BJ (cell line): ENCODE results near the gene NUCKS1. TPM values are rescaled to one million over a fixed set of nuclear protein-coding genes. Genes with fewer than 3 reads are reported as not detected.

Experiments
- CTCF ChIA-PET: fragments of 350-600 bp; formaldehyde crosslinking; extraction: SDS; loops from one replicate; lab custom pipeline; 2021; ENCODE audit warnings: antibody characterized with exemption, inconsistent platforms; lab: Yijun Ruan, JAX
- POLR2A ChIA-PET: fragments of 300-600 bp; sonication (Branson Sonifier 250); formaldehyde crosslinking; extraction: SDS; loops from one replicate; lab custom pipeline; 2021; ENCODE audit warnings: antibody characterized with exemption; lab: Charles Lee
- DNase-seq: peaks from one replicate; pipeline ENCODE4 v3.0.0-alpha.2; 2011; ENCODE audit warnings: low read depth
- H3K27me3 ChIP-seq: 2 replicates; pipeline ENCODE4 v1.6.0; 2011; ENCODE audit warnings: low read length; ENCODE audit not compliant: control insufficient read depth, insufficient read depth
- H3K36me3 ChIP-seq: 2 replicates; pipeline ENCODE4 v1.5.1; 2011; ENCODE audit warnings: low read length; ENCODE audit not compliant: control insufficient read depth, insufficient read depth
- H3K4me3 ChIP-seq: 2 replicates; pipeline ENCODE4 v1.5.1; 2011; ENCODE audit warnings: low read depth, mild to moderate bottlenecking, control low read depth, low read length
- polyA plus RNA-seq: library from polyadenylated mRNA; depleted of rRNA; stranded (reverse); fragments of >200 nt; gene quantifications from 2 replicates; pipeline ENCODE4 v1.2.3, GENCODE V29; 2011; rRNA removed
- small RNA-seq: library from RNA; depleted of rRNA; stranded (forward); fragments of <200 nt; gene quantifications from one replicate; pipeline ENCODE3, GENCODE V24; 2012; ENCODE audit warnings: low replicate concordance, low read depth; ENCODE audit not compliant: insufficient read length
- TF ChIP-seq, protein P1 (sequence below): IDR thresholded peaks from 2 replicates; pipeline ENCODE4 v1.5.1; 2011; ENCODE audit warnings: low read depth, mild to moderate bottlenecking, control low read depth, inconsistent platforms, low read length, moderate library complexity; ENCODE audit not compliant: insufficient read depth

Gene NUCKS1
- polyA plus RNA-seq, 1 experiment, result 33.3 TPM

DNA sequence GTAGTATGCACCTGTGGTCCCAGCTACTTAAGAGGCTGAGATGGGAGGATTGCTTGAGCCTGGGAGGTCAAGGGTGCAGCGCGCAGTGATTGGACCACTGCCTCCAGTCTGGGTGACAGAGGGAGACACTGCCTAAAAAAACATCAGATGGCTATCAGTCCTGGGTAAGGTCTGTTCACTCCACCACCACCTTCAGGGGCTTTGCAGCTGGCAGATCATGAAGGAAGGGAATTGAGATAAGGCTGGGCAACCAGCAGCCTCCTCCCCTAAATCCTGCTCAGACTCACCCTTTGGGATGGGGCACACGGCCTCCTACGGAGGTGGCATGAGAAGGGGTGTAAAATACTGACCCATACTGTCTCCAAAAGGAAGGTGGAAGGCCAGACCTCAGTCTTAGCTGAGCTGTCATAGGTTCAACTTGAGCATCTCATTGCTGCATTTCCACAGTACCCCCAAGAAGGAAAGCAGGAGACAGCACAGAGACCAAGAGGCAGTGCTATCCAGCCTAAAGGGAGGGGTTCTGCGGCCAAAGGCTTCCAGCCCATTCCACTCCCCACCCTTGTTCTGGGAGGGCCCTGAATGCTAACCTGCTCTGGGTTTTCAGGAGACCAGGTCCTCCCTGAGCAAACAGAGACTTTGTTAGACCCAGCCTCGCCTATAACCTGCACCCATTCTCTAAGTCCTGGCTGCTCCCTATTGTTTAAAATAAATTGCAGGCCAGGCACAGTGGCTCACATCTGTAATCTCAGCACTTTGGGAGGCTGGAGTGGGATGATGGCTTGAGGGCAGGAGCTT is 83.4 kb downstream of the NUCKS1 start:
- H3K27me3 ChIP-seq, result no peaks in the 10 kb centered on the region
- no peaks in the 10 kb centered on the region for H3K36me3 ChIP-seq
- TF ChIP-seq, protein P1, sequence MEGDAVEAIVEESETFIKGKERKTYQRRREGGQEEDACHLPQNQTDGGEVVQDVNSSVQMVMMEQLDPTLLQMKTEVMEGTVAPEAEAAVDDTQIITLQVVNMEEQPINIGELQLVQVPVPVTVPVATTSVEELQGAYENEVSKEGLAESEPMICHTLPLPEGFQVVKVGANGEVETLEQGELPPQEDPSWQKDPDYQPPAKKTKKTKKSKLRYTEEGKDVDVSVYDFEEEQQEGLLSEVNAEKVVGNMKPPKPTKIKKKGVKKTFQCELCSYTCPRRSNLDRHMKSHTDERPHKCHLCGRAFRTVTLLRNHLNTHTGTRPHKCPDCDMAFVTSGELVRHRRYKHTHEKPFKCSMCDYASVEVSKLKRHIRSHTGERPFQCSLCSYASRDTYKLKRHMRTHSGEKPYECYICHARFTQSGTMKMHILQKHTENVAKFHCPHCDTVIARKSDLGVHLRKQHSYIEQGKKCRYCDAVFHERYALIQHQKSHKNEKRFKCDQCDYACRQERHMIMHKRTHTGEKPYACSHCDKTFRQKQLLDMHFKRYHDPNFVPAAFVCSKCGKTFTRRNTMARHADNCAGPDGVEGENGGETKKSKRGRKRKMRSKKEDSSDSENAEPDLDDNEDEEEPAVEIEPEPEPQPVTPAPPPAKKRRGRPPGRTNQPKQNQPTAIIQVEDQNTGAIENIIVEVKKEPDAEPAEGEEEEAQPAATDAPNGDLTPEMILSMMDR, result no peak
- POLR2A ChIA-PET, result no interaction called here
- no peak for DNase-seq
- H3K4me3 ChIP-seq, result no peak overlapping the region
- CTCF ChIA-PET, result interaction anchor here (0.7 to 15.8 kb wide), 4 partner anchors 7 to 138 kb away, joined by 3 to 161 read pairs (median 5); no protein-coding TSS in a partner anchor

DNA sequence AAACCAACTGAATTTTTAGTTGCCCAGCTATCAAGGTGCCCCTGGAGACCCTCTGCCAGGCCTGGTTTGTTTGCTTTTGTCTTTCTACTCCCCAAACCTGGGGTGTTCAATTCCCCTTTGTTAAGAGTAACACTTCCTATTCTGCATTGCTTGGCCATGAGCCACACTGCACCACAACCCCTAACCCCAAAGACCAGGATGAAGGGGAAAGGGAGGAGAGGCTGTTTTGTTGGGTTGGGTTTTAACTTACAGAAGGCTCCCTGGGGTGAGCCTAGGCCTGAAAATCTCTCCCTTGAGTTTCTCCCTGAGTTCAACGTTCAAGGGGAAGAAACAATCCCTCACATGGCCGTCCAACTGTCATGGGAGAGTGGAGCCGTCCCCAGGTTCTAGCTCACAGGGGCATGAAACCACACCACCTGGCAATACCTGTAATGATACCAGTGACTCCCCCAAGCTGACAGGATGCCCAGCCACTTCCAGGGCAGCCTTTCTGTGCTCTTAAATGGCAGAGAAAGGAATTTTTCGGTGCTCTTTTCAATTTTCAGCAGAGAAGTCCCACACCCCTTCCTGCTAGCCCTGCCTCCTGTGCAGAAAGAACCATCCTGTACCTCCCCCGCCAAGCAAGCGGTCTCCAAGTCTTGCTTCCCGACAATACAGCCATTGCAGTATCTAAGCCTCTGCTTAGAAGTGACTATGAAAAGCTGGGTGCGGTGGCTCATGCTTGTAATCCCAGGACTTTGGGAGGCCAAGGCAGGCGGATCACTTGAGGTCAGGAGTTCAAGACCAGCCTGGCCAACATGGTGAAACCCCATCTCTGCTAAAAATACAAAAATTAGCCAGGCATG is 84.6 kb downstream of the NUCKS1 start:
- no peak overlapping the region for H3K4me3 ChIP-seq
- POLR2A ChIA-PET, result no interaction called here
- no peak for DNase-seq
- TF ChIP-seq, protein P1, result no peak
- H3K27me3 ChIP-seq, result no peaks in the 10 kb centered on the region
- H3K36me3 ChIP-seq, result no peaks in the 10 kb centered on the region
- CTCF ChIA-PET, result interaction anchor here (0.8 to 1.6 kb wide), 3 partner anchors 12 to 137 kb away, joined by 5 read pairs; no protein-coding TSS in a partner anchor

DNA sequence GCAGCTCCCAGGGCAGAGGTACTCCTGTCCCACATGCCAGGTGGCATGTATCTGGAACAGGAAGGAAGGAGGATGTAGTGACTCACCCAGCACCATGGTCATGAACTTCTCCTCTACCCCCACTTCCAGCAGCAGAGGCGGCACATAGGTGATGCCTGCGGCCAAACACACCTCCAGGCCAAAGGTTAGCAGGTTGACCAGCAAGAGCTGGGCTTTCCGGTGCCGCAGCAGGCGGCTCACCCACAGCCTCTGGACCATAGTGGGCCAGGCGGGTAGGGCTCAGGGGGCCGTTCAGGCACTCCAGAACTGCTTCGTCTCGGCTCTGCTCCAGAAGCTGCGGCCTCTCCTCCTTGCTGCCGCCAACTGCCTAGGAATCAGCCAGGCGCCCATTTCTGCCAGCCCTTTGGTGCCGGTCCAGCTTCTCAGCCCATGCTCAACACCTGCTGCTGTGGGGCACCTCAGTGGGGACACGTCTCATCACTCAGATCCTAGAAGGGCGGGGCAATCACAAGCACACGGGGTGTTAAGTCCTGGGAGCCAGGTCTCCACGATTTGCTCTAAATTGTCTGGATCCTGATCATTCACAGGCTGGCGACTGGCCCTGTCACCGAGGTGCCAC is 85.5 kb downstream of the NUCKS1 start:
- ChIA-PET POLR2A (no interaction called here), CTCF (interaction anchor here (0.8 kb wide), 2 partner anchors 13 to 442 kb away, joined by 4 to 5 read pairs; no protein-coding TSS in a partner anchor)
- no peak for DNase-seq
- TF ChIP-seq, protein P1, result no peak
- no peaks in the 10 kb centered on the region for H3K36me3 ChIP-seq
- H3K27me3 ChIP-seq, result no peaks in the 10 kb centered on the region
- no peak overlapping the region for H3K4me3 ChIP-seq

DNA sequence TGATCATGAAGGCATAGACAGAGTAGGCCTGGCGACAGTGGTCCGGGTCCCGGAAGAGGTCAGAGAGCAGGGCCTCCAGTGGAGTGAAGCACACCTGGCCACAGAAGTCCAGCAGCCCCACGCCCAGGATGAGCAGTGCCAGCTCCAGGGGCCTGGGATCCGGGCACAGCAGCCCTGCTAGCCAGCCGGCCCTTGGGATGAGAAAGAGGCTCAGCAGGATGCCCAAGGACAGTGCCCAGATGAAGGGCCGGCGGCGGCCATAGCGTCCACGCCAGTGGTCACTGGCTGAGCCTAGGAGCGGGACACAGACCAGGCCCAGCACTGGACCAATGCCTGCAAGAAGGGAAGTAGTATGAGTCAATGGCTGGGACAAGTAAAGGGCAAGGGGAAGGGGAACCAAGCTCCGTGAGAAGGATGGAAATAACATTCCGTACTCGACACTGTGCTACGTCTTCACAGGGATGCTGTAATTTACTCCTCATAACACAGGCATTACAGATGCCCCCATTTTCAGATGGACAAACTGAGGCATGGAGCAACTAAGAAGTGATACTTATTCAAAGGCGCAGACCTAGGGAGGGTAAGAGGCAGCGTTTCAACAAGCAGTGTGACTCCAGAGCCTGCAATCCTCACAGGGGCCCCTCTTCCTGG is 86.6 kb downstream of the NUCKS1 start:
- TF ChIP-seq, protein P1, result no peak
- ChIA-PET CTCF (interaction anchor here (10.1 to 10.6 kb wide), 2 partner anchors 11 to 133 kb away, joined by 161 to 308 read pairs; partner anchors contain the start of gene SLC45A3), POLR2A (no interaction called here)
- Histone ChIP-seq H3K36me3 (no peaks in the 10 kb centered on the region), H3K27me3 (no peaks in the 10 kb centered on the region), H3K4me3 (no peak overlapping the region)
- DNase-seq, result no peak

Small RNA genes lying within 50 kb of the gene (small RNA-seq; reads per million reads assigned to genes)
- gene RF00017 (not detected), gene RF00139 (not detected)

Other genes starting within 250 kb of the NUCKS1 start
- gene CDK18, start 245.5 kb downstream of the NUCKS1 start, polyA plus RNA-seq, result 0.45 and 0.83 TPM in 2 replicates
- 3.4 and 5.7 TPM in 2 replicates for gene ELK4, start 118.2 kb downstream of the NUCKS1 start, polyA plus RNA-seq
- gene SLC45A3, start 69.7 kb downstream of the NUCKS1 start, polyA plus RNA-seq, result 0.70 and 0.91 TPM in 2 replicates
- gene RAB29, start 25.3 kb upstream of the NUCKS1 start, polyA plus RNA-seq, result 12.1 and 13.4 TPM in 2 replicates
- 29.2 and 29.4 TPM in 2 replicates for gene SLC41A1, start 63.0 kb upstream of the NUCKS1 start, polyA plus RNA-seq
- gene PM20D1, start 100.0 kb upstream of the NUCKS1 start, polyA plus RNA-seq, result not detected in 2 replicates
- not detected in 2 replicates for gene SLC26A9, start 193.3 kb upstream of the NUCKS1 start, polyA plus RNA-seq